GM19240 (cell line): ENCODE measurements around the gene PGRMC1.
"Not testable (repeated sequence)": the region's sequence is repeated elsewhere in the genome, so short reads cannot be mapped to it uniquely, and the experiment has no call there.

Source experiments
- DNase-seq: peaks from one replicate; pipeline ENCODE4 v3.0.0; 2011; ENCODE audit warnings: low spot score; ENCODE audit not compliant: insufficient read length

Gene PGRMC1

GRCh38 chrX:119235872-119236622 lies at the start of gene PGRMC1:
TSS of gene PGRMC1 (plus strand) at chrX:119236285. CDS start at chrX:119236364, 79 bp downstream.
- peak; percentile 43 for DNase-seq

DNA sequence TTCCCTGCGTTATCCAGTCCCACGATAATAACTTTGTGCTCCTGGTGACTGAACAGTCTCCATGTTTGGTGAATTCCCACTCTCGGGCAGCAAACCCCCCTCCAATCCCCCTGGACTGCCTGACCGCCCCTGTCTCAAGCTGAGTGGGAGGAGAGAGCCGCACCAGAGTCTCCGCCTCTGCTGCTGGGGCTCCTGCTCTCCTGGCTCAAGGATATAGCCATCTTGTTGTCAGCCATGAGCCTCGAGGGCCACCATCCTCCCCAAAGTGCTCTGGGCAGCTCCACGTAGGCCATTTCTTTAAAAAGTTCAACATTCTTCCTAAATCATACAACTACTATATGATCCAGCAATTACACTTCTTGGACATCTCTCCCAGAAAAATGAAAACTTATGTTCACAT lies 49.3 kb upstream of the PGRMC1 start:
- no peak for DNase-seq

DNA sequence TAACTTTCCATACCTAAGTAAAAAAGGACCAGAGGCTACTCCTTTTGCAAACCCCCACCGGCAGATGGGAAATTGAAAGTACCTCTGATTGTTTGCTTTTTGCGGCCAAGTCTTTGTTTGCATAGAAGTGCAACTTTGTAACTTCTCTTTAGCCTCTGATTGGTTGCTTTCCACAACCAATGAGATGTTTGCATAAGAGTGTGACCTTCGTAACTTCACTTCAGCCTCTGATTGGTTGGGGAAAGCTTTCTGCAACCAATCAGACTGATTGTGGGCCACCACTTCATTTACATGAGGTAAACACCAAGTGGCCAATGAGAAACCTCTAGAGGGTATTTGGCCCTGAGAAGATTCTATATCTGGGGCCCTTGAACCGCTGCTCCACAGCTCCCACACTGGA lies 48.8 kb upstream of the PGRMC1 start:
- no peak for DNase-seq

DNA sequence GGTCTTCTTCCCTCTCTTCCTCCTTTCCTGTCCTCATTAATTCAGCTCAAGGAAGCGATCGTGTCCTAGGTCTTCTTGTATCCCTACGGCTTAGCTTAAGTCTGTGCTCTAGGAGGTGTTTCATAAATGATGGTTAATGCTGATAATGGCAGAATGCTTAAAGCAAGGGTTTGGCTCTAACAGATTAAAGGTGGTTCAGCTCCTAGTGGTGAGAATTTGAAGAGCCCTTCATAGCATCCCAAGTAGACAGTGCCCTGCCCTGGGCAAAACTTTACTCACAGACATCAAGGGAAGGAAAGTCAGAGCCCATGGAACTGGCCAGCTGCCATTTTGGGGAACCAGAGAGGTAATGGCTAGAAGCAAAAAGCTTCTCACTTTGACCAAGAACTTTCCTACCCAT lies 47.0 kb upstream of the PGRMC1 start:
- DNase-seq, result no peak

- no peak for DNase-seq
These were observed 46.5 kb upstream of the PGRMC1 start for GRCh38 chrX:119189595-119189994.

- no peak for DNase-seq
These were observed 45.9 kb upstream of the PGRMC1 start for GRCh38 chrX:119190091-119190681.

DNA sequence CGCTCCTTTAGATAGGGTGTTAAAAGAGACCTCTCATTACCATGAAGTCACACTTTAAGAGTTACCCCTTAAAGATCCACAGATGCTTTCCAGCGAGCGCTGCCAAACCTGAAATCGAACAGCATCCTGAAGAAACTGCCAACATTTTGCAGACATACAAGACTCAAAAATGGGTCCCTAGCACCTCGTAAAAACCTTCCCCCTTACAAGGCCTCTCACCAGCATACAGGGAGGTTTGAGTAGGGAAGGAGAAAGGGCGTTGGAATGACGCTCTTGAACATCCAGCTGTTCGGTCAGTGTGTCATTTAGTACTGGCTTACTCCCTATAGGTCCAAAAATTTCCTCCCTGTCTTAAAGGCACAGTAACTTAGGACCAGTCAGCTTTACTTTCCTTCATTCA lies 45.3 kb upstream of the PGRMC1 start:
- no peak for DNase-seq

GRCh38 chrX:119194621-119195020 lies 41.5 kb upstream of the PGRMC1 start:
- DNase-seq, result no peak

DNA sequence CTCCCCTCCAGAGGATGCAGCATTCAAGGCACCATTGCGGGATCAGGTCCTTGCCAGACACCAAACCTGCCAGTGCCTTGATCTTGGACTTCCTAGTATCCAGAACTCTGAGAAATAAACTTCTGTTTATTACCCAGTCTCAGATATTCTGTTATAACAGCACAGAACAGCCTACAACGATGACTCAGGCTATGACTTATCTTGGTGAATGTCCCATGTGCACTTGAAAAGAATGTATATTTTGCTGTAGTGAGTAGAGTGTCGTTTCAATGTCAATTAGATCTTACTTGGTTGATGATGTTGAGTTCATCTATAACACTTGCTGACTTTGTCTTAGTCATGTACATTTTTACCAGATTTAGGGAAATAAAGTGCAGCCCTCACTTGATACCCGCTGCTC lies 34.5 kb upstream of the PGRMC1 start:
- no peak for DNase-seq

DNA sequence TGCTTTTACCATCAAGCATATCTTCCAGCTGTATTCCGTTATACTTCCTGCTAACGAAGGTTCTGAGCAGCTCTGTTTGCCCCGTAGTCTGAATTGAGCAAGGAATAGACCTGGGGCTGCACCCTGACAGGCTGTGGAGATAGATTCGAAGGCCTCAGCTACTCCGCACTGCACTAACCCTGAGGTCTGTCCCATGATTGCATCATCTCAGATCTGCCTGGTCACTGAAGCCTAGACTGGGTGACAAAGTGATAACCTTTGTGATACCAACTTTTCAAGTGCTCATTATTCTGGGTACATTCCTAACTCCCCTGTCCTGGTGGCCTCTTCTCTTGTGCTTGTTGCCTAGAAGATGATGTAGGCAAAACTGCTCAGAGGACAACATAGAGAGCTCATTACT lies 29.9 kb upstream of the PGRMC1 start:
- no peak for DNase-seq

DNA sequence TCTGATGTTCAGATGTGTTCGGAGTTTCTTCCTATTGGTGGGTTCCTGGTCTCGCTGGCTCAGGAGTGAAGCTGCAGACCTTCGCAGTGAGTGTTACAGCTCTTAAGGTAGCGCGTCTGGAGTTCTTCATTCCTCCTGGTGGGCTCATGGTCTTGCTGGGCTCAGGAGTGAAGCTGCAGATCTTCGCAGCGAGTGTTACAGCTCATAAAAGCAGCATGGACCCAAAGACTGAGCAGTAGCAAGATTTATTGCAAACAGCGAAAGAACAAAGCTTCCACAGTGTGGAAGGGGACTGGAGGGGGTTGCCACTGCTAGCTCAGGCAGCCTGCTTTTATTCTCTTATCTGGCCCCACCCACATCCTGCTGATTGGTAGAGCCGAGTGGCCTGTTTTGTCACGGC lies 28.6 kb upstream of the PGRMC1 start:
- DNase-seq, result not testable (repeated sequence)

DNA sequence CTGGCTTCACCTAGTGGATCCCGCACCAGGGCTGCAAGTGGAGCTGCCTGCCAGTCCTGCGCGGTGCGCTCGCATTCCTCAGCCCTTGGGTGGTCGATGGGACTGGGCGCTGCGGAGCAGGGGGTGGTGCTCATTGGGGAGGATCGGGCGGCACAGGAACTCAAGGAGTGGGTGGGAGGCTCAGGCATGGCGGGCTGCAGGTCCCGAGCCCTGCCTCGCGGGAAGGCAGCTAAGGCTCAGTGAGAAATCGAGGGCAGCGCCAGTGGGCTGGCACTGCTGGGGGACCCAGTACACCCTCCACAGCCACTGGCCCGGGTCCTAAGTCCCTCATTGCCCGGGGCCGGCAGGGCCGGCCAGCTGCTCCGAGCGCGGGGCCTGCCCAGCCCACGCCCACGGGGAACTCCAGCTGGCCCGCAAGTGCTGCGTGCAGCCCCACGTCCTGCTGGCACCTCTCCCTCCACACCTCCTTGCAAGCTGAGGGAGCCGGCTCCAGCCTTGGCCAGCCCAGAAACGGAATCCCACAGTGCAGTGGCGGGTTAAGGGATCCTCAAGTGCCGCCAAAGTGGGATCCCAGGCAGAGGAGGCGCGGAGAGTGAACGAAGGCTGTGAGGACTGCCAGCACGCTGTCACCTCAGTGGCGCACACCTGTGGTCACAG lies 27.6 kb upstream of the PGRMC1 start:
- no peak for DNase-seq

GRCh38 chrX:119210931-119211648 lies 25.0 kb upstream of the PGRMC1 start:
- not testable (repeated sequence) for DNase-seq

- DNase-seq, result no peak
These were observed 24.5 kb upstream of the PGRMC1 start for GRCh38 chrX:119211649-119212014.

- DNase-seq, result no peak
These were observed 17.9 kb upstream of the PGRMC1 start for GRCh38 chrX:119218198-119218597.

- no peak for DNase-seq
These were observed 13.2 kb upstream of the PGRMC1 start for GRCh38 chrX:119222932-119223331.

GRCh38 chrX:119223783-119224182 lies 12.3 kb upstream of the PGRMC1 start:
- no peak for DNase-seq

- no peak for DNase-seq
These were observed 9.6 kb upstream of the PGRMC1 start for GRCh38 chrX:119226446-119226845.

- no peak for DNase-seq
These were observed 7.4 kb upstream of the PGRMC1 start for GRCh38 chrX:119228512-119229252.

GRCh38 chrX:119229253-119229615 lies 6.9 kb upstream of the PGRMC1 start:
- no peak for DNase-seq

DNA sequence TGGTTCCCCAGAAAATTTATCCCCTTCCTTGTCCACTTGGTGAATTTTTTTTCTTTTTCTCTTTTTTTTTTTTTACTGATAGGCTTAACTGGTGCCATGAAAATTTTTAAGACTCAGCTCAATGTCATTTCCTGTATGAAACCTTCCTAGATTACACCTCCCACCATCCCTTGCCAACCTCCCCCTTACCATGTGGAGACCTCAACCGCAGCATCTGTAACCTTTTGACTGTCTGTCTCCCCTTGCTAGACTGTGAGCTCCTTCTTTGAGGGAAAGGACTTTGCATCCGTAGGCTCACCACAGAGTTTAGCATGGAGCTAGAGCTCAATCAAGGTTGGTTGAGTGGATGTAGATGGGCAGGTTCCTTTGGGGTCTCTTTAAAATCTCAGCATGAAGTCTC lies 5.2 kb upstream of the PGRMC1 start:
- DNase-seq, result no peak
